ENCODE data around the gene ADAMTS4. TPM values are rescaled to one million over a fixed set of nuclear protein-coding genes. Genes with fewer than 3 reads are reported as not detected.

The ADAMTS4 gene
- total RNA-seq, 2 donors from 2014 or later: 0.55 to 3.4 TPM

GRCh38 chr1:161238039-161238473 lies 39.2 kb upstream of the ADAMTS4 start, which contains the start of gene NR1I3:
TSS of gene NR1I3 (minus strand) at chr1:161238203. CDS start at chr1:161236565, 1,638 bp downstream.
- Histone ChIP-seq H3K9me3 (no peaks in the 10 kb centered on the region), H3K4me1 (replicated peaks) (no peaks in the 10 kb centered on the region), H3K27me3 (replicated peaks; ENCODE audit: insufficient read depth) (no peaks in the 10 kb centered on the region), H3K36me3 (no peaks in the 10 kb centered on the region), H3K4me3 (no peak within 1 kb of the TSS), H3K27ac (no peak within 1 kb of the TSS)
- TF ChIP-seq CTCF (IDR thresholded peaks at IDR 0.05) (no peak), POLR2AphosphoS5 (IDR thresholded peaks at IDR 0.05) (no peak), POLR2A (IDR thresholded peaks at IDR 0.05) (no peak)
- intact Hi-C loops (cut with DNase I): no loop called here
- DNase-seq (ENCODE audit: low spot score): no peak
- 65% methylated on average over 4 of the region's 4 CpGs for WGBS

GRCh38 chr1:161235957-161236775 lies 37.3 kb upstream of the ADAMTS4 start:
- Histone ChIP-seq H3K36me3 (no peaks in the 10 kb centered on the region), H3K4me3 (no peak overlapping the region), H3K4me1 (replicated peaks) (no peaks in the 10 kb centered on the region), H3K27me3 (replicated peaks; ENCODE audit: insufficient read depth) (no peaks in the 10 kb centered on the region), H3K27ac (no peak overlapping the region), H3K9me3 (no peaks in the 10 kb centered on the region)
- no peak for DNase-seq (ENCODE audit: low spot score)
- WGBS: 80% methylated on average over 5 of the region's 5 CpGs
- intact Hi-C loops (cut with DNase I): no loop called here
- no peak for TF ChIP-seq CTCF (IDR thresholded peaks at IDR 0.05)
- TF ChIP-seq POLR2A (IDR thresholded peaks at IDR 0.05): no peak
- TF ChIP-seq POLR2AphosphoS5 (IDR thresholded peaks at IDR 0.05): no peak

GRCh38 chr1:161233102-161233501 lies 34.2 kb upstream of the ADAMTS4 start:
- Histone ChIP-seq H3K4me1 (replicated peaks) (no peaks in the 10 kb centered on the region), H3K9me3 (no peaks in the 10 kb centered on the region), H3K36me3 (peaks cover 0 to 3% of the 10 kb centered on the region in 2 donors), H3K27ac (no peak overlapping the region), H3K27me3 (replicated peaks; ENCODE audit: insufficient read depth) (no peaks in the 10 kb centered on the region), H3K4me3 (no peak overlapping the region)
- intact Hi-C loops (cut with DNase I): no loop called here
- 82% methylated on average over 9 of the region's 9 CpGs for WGBS
- TF ChIP-seq POLR2A (IDR thresholded peaks at IDR 0.05) (no peak), CTCF (IDR thresholded peaks at IDR 0.05) (no peak), POLR2AphosphoS5 (IDR thresholded peaks at IDR 0.05) (no peak)
- DNase-seq (ENCODE audit: low spot score): no peak

- Histone ChIP-seq H3K36me3 (peaks cover 0 to 3% of the 10 kb centered on the region in 2 donors), H3K27me3 (replicated peaks; ENCODE audit: insufficient read depth) (no peaks in the 10 kb centered on the region), H3K27ac (no peak overlapping the region), H3K4me3 (no peak overlapping the region), H3K4me1 (replicated peaks) (peaks cover 4% of the 10 kb centered on the region), H3K9me3 (no peaks in the 10 kb centered on the region)
- intact Hi-C loops (cut with DNase I): no loop called here
- no peak for DNase-seq (ENCODE audit: low spot score)
- WGBS: 91% methylated on average over 7 of the region's 7 CpGs
- no peak for TF ChIP-seq CTCF (IDR thresholded peaks at IDR 0.05)
Measured at GRCh38 chr1:161230762-161231161, 31.9 kb upstream of the ADAMTS4 start.

- DNase-seq (ENCODE audit: low spot score): no peak
- 52% methylated on average over 3 of the region's 3 CpGs for WGBS
- Histone ChIP-seq H3K9me3 (no peaks in the 10 kb centered on the region), H3K4me1 (replicated peaks) (peaks cover 4% of the 10 kb centered on the region), H3K36me3 (peaks cover 0 to 3% of the 10 kb centered on the region in 2 donors), H3K4me3 (no peak overlapping the region), H3K27ac (no peak overlapping the region), H3K27me3 (replicated peaks; ENCODE audit: insufficient read depth) (no peaks in the 10 kb centered on the region)
- TF ChIP-seq CTCF (IDR thresholded peaks at IDR 0.05): no peak
- TF ChIP-seq POLR2A (IDR thresholded peaks at IDR 0.05): no peak
- TF ChIP-seq POLR2AphosphoS5 (IDR thresholded peaks at IDR 0.05): no peak
- intact Hi-C loops (cut with DNase I): loop anchor here (5.0 kb wide), 1 partner anchor 137 kb away; the partner anchor contains the start of gene CFAP126
Measured at GRCh38 chr1:161229896-161230295, 31.0 kb upstream of the ADAMTS4 start.
